H9 (cell line): Measurements from ENCODE around the gene TSSK2. TPM values are rescaled to one million over a fixed set of nuclear protein-coding genes. Genes with fewer than 3 reads are reported as not detected.

Experiments
- DNase-seq: peaks from one replicate; pipeline ENCODE4 v3.0.0-alpha.2; 2017
- H2AFZ ChIP-seq: one replicate; pipeline ENCODE4 v1.6.1; 2013; ENCODE audit warnings: mild to moderate bottlenecking, low read length, control low read depth, moderate library complexity
- H2AK5ac ChIP-seq: 2 replicates; pipeline ENCODE4 v1.6.1; 2013; ENCODE audit warnings: low read length, control low read depth, mixed read lengths; ENCODE audit not compliant: insufficient read length
- H2BK120ac ChIP-seq: one replicate; pipeline ENCODE4 v1.6.1; 2013; ENCODE audit warnings: low read depth, mild to moderate bottlenecking, low read length, control low read depth, inconsistent platforms; ENCODE audit not compliant: poor library complexity, severe bottlenecking
- H2BK12ac ChIP-seq: 2 replicates; pipeline ENCODE4 v1.6.1; 2013; ENCODE audit warnings: low read length, control low read depth, mixed read lengths, low read depth; ENCODE audit not compliant: insufficient read length
- H2BK15ac ChIP-seq: 2 replicates; pipeline ENCODE4 v1.6.1; 2013; ENCODE audit warnings: low read depth, low read length, control low read depth
- H2BK20ac ChIP-seq: one replicate; pipeline ENCODE4 v1.6.1; 2013; ENCODE audit warnings: low read depth, mild to moderate bottlenecking, low read length, control low read depth, inconsistent platforms; ENCODE audit not compliant: poor library complexity, severe bottlenecking
- H2BK5ac ChIP-seq: 2 replicates; pipeline ENCODE4 v1.6.1; 2013; ENCODE audit warnings: low read length, control low read depth, mixed read lengths; ENCODE audit not compliant: insufficient read length
- H3K14ac ChIP-seq: 2 replicates; pipeline ENCODE4 v1.6.1; 2013; ENCODE audit warnings: low read length, control low read depth; ENCODE audit not compliant: insufficient read depth
- H3K18ac ChIP-seq: 2 replicates; pipeline ENCODE4 v1.6.1; 2013; ENCODE audit warnings: low read depth, mild to moderate bottlenecking, mixed read lengths, low read length, control low read depth; ENCODE audit not compliant: insufficient read length
- H3K23ac ChIP-seq: 2 replicates; pipeline ENCODE4 v1.6.1; 2013; ENCODE audit warnings: low read length, control low read depth, mixed read lengths, low read depth; ENCODE audit not compliant: insufficient read length
- H3K23me2 ChIP-seq: 2 replicates; pipeline ENCODE4 v1.6.1; 2013; ENCODE audit warnings: low read depth, mild to moderate bottlenecking, mixed read lengths, low read length, control low read depth; ENCODE audit not compliant: insufficient read length, poor library complexity, severe bottlenecking
- H3K27ac ChIP-seq: 2 replicates; pipeline ENCODE4 v1.5.1; 2013; ENCODE audit warnings: low read length, control low read depth, mixed read lengths, low read depth; ENCODE audit not compliant: insufficient read length
- H3K27me3 ChIP-seq: 2 replicates; pipeline ENCODE4 v1.6.1; 2013; ENCODE audit warnings: low read length, control low read depth, inconsistent platforms; ENCODE audit not compliant: insufficient read depth
- H3K4ac ChIP-seq: 2 replicates; pipeline ENCODE4 v1.6.1; 2013; ENCODE audit warnings: low read depth, mild to moderate bottlenecking, control low read depth, inconsistent platforms, low read length, moderate library complexity
- H3K4me1 ChIP-seq: 2 replicates; pipeline ENCODE4 v1.6.1; 2013; ENCODE audit warnings: low read length, control low read depth, inconsistent platforms; ENCODE audit not compliant: insufficient read depth
- H3K4me2 ChIP-seq: 2 replicates; pipeline ENCODE4 v1.6.1; 2013; ENCODE audit warnings: low read length, control low read depth, mixed read lengths; ENCODE audit not compliant: insufficient read length, insufficient read depth
- H3K56ac ChIP-seq: 2 replicates; pipeline ENCODE4 v1.6.1; 2013; ENCODE audit warnings: low read depth, mild to moderate bottlenecking, mixed read lengths, low read length, control low read depth; ENCODE audit not compliant: insufficient read length
- H3K79me1 ChIP-seq: 2 replicates; pipeline ENCODE4 v1.6.1; 2013; ENCODE audit warnings: low read depth, mild to moderate bottlenecking, moderate library complexity, low read length, control low read depth, inconsistent platforms; ENCODE audit not compliant: insufficient read depth, poor library complexity, severe bottlenecking
- H3K79me2 ChIP-seq: 2 replicates; pipeline ENCODE4 v1.6.1; 2013; ENCODE audit warnings: low read length, control low read depth, inconsistent platforms; ENCODE audit not compliant: insufficient read depth
- H3K9ac ChIP-seq: 2 replicates; pipeline ENCODE4 v1.6.1; 2013; ENCODE audit warnings: low read length, control low read depth, mixed read lengths; ENCODE audit not compliant: insufficient read length; ENCODE audit errors: extremely low read depth
- H3K9me3 ChIP-seq: one replicate; pipeline ENCODE4 v1.6.1; 2013; ENCODE audit warnings: low read depth, low read length, inconsistent platforms; ENCODE audit not compliant: control insufficient read depth
- H3T11ph ChIP-seq: one replicate; pipeline ENCODE4 v1.6.1; 2013; ENCODE audit warnings: mild to moderate bottlenecking, low read length, control low read depth, inconsistent platforms
- H4K20me1 ChIP-seq: one replicate; pipeline ENCODE4 v1.6.1; 2013; ENCODE audit not compliant: control insufficient read depth, insufficient read length, insufficient read depth
- H4K5ac ChIP-seq: 2 replicates; pipeline ENCODE4 v1.6.1; 2013; ENCODE audit warnings: low read depth, mild to moderate bottlenecking, mixed read lengths, low read length, control low read depth; ENCODE audit not compliant: insufficient read length
- H4K8ac ChIP-seq: replicated peaks from 2 replicates; pipeline ENCODE4 v1.6.1; 2013; ENCODE audit warnings: low read length, control low read depth, mixed read lengths, low read depth; ENCODE audit not compliant: insufficient read length
- H4K91ac ChIP-seq: 2 replicates; pipeline ENCODE4 v1.6.1; 2013; ENCODE audit warnings: low read depth, mild to moderate bottlenecking, moderate library complexity, mixed read lengths, low read length, control low read depth; ENCODE audit not compliant: insufficient read length
- H3K27ac Mint-ChIP-seq, 3 experiments: 2 replicates in 2 of 3; 3 replicates in 1 of 3; pipeline ENCODE4 v1.8.0; 2020 to 2021; ENCODE audit warnings: mixed read lengths in 3 of 3, mild to moderate bottlenecking in 1 of 3, moderate library complexity in 1 of 3
- H3K27me3 Mint-ChIP-seq: 2 replicates; pipeline ENCODE4 v1.8.0; 2021; ENCODE audit warnings: low read depth, mild to moderate bottlenecking, moderate library complexity, mixed read lengths
- H3K36me3 Mint-ChIP-seq, 3 experiments: 2 replicates in 2 of 3; 3 replicates in 1 of 3; pipeline ENCODE4 v1.8.0; 2020 to 2021; ENCODE audit warnings: low read depth in 3 of 3, mixed read lengths in 3 of 3; ENCODE audit not compliant: insufficient read depth in 1 of 3
- H3K4me1 Mint-ChIP-seq, 2 experiments: 2 replicates each; pipeline ENCODE4 v1.8.0; 2020; ENCODE audit warnings: mixed read lengths in 2 of 2
- H3K4me3 Mint-ChIP-seq, 2 experiments: 2 replicates in 1 of 2; 3 replicates in 1 of 2; pipeline ENCODE4 v1.8.0; 2020 to 2021; ENCODE audit warnings: mild to moderate bottlenecking in 2 of 2, mixed read lengths in 2 of 2, moderate library complexity in 1 of 2
- H3K9me3 Mint-ChIP-seq, 2 experiments: 2 replicates in 1 of 2; 3 replicates in 1 of 2; pipeline ENCODE4 v1.8.0; 2020; ENCODE audit warnings: mild to moderate bottlenecking in 2 of 2, mixed read lengths in 2 of 2, moderate library complexity in 1 of 2
- CTCF ChIP-seq: fragments of 200-600 bp; sonication (generic); conservative IDR thresholded peaks from 3 replicates; pipeline ENCODE4 v1.8.0; 2021; ENCODE audit warnings: antibody characterized with exemption, mild to moderate bottlenecking
- WGBS: extraction: QIAGEN DNeasy Blood & Tissue Kit; methylation state at CpG from one replicate; pipeline ENCODE4 v1.1.7; 2013; ENCODE audit warnings: missing lambda C conversion rate, low lambda C conversion rate, mixed read lengths; ENCODE audit not compliant: insufficient read length; ENCODE audit errors: extremely low coverage; 5-methylcytosine and 5-hydroxymethylcytosine counted together
- total RNA-seq: library from RNA; stranded (reverse); gene quantifications from 2 replicates; pipeline ENCODE4 v1.2.1, GENCODE V29; 2021

Gene TSSK2
- total RNA-seq, 1 experiment from 2014 or later = not detected

GRCh38 chr22:19147195-19147780, 16.2 kb downstream of the TSSK2 start:
- Histone ChIP-seq H4K20me1 (no peaks in the 10 kb centered on the region), H3K4me2 (no peak overlapping the region), H3T11ph (no peak overlapping the region), H3K18ac (no peak overlapping the region), H4K8ac (no peak overlapping the region), H3K4ac (no peak overlapping the region), H3K56ac (no peak overlapping the region), H3K23me2 (peaks cover 8% of the 10 kb centered on the region), H3K79me1 (no peaks in the 10 kb centered on the region), H3K9ac (no peak overlapping the region), H4K91ac (no peak overlapping the region), H4K5ac (no peak overlapping the region), H3K9me3 (no peaks in the 10 kb centered on the region), H2BK12ac (no peak overlapping the region), H2BK120ac (no peak overlapping the region), H2AFZ (no peak overlapping the region), H2BK15ac (no peak overlapping the region), H3K79me2 (peaks cover 3% of the 10 kb centered on the region; the same call in 1 of the 2 replicates), H2AK5ac (no peak overlapping the region), H3K27ac (no peak overlapping the region), H3K14ac (no peak overlapping the region), H3K27me3 (peaks cover 45% of the 10 kb centered on the region), H2BK5ac (no peak overlapping the region), H3K23ac (no peak overlapping the region), H2BK20ac (no peak overlapping the region), H3K4me1 (no peaks in the 10 kb centered on the region)
- DNase-seq = no peak
- no peak for TF ChIP-seq CTCF
- Mint-ChIP-seq H3K27ac (no peak overlapping the region), H3K4me1 (peaks cover 17 to 29% of the 10 kb centered on the region in 2 experiments), H3K36me3 (peaks cover 8 to 9% (median 9%) of the 10 kb centered on the region in 3 experiments; a peak in 6 of 7 replicates), H3K9me3 (peaks cover 13% of the 10 kb centered on the region in 2 experiments), H3K27me3 (peaks cover 56% of the 10 kb centered on the region), H3K4me3 (peak overlapping the region in 1 of 2 experiments; percentile 45; a peak in 1 of 5 replicates)
- no CpG with 5 or more reads among the region's 9 CpGs for WGBS
